ENCODE measurements around the gene GATA2.

The GATA2 gene

GRCh38 chr3:128468285-128468790 is 24.7 kb downstream of the GATA2 start:
- H3K27me3 Mint-ChIP-seq, result peaks cover 38% of the 10 kb centered on the region
- H3K36me3 Mint-ChIP-seq, result no peaks in the 10 kb centered on the region
- peaks cover 1% of the 10 kb centered on the region for H3K9me3 Mint-ChIP-seq
- no peak overlapping the region for H3K27ac Mint-ChIP-seq
- peaks cover 3% of the 10 kb centered on the region for H3K4me1 Mint-ChIP-seq
- no peak for ATAC-seq (ENCODE audit: low read depth)
- no peak overlapping the region for H3K4me3 Mint-ChIP-seq
- DNase-seq (ENCODE audit: low spot score in 2 of 2), result no peak

- no peak for ATAC-seq (ENCODE audit: low read depth)
- Mint-ChIP-seq H3K4me1 (peaks cover 3% of the 10 kb centered on the region), H3K27me3 (peaks cover 34% of the 10 kb centered on the region), H3K4me3 (no peak within 1 kb of the TSS), H3K36me3 (no peaks in the 10 kb centered on the region), H3K9me3 (peaks cover 1% of the 10 kb centered on the region), H3K27ac (no peak within 1 kb of the TSS)
- no peak for DNase-seq (ENCODE audit: low spot score in 2 of 2)
Measured at GRCh38 chr3:128466840-128467541, 26.0 kb downstream of the GATA2 start, which contains the start of gene DNAJB8. TSS of gene DNAJB8 (minus strand) at chr3:128466890. CDS start at chr3:128463245, 3,645 bp downstream.

GRCh38 chr3:128464702-128465101 is 28.3 kb downstream of the GATA2 start:
- Mint-ChIP-seq H3K4me3 (no peak overlapping the region), H3K36me3 (no peaks in the 10 kb centered on the region), H3K4me1 (peaks cover 3% of the 10 kb centered on the region), H3K27me3 (peaks cover 29% of the 10 kb centered on the region), H3K9me3 (no peaks in the 10 kb centered on the region), H3K27ac (no peak overlapping the region)
- ATAC-seq (ENCODE audit: low read depth) (no peak), DNase-seq (ENCODE audit: low spot score in 2 of 2) (no peak)

- Mint-ChIP-seq H3K9me3 (no peaks in the 10 kb centered on the region), H3K36me3 (no peaks in the 10 kb centered on the region), H3K27ac (no peak overlapping the region), H3K4me1 (peaks cover 3% of the 10 kb centered on the region), H3K27me3 (peaks cover 29% of the 10 kb centered on the region), H3K4me3 (no peak overlapping the region)
- no peak for DNase-seq (ENCODE audit: low spot score in 2 of 2)
- no peak for ATAC-seq (ENCODE audit: low read depth)
Measured at GRCh38 chr3:128464188-128464587, 28.8 kb downstream of the GATA2 start.

- DNase-seq (ENCODE audit: low spot score in 2 of 2), result no peak
- no peak overlapping the region for H3K4me3 Mint-ChIP-seq
- peaks cover 3% of the 10 kb centered on the region for H3K4me1 Mint-ChIP-seq
- no peaks in the 10 kb centered on the region for H3K36me3 Mint-ChIP-seq
- H3K9me3 Mint-ChIP-seq, result no peaks in the 10 kb centered on the region
- no peak overlapping the region for H3K27ac Mint-ChIP-seq
- no peak for ATAC-seq (ENCODE audit: low read depth)
- H3K27me3 Mint-ChIP-seq, result peaks cover 28% of the 10 kb centered on the region
Measured at GRCh38 chr3:128463771-128464170, 29.2 kb downstream of the GATA2 start.

- peaks cover 28% of the 10 kb centered on the region for H3K27me3 Mint-ChIP-seq
- H3K4me1 Mint-ChIP-seq, result peaks cover 3% of the 10 kb centered on the region
- no peaks in the 10 kb centered on the region for H3K36me3 Mint-ChIP-seq
- no peaks in the 10 kb centered on the region for H3K9me3 Mint-ChIP-seq
- DNase-seq (ENCODE audit: low spot score in 2 of 2) (no peak), ATAC-seq (ENCODE audit: low read depth) (no peak)
- no peak overlapping the region for H3K27ac Mint-ChIP-seq
- H3K4me3 Mint-ChIP-seq, result no peak overlapping the region
Measured at GRCh38 chr3:128463354-128463753, 29.6 kb downstream of the GATA2 start.

GRCh38 chr3:128462931-128463330 is 30.1 kb downstream of the GATA2 start:
- Mint-ChIP-seq H3K27me3 (peaks cover 28% of the 10 kb centered on the region), H3K27ac (no peak overlapping the region), H3K36me3 (no peaks in the 10 kb centered on the region), H3K4me1 (peaks cover 3% of the 10 kb centered on the region), H3K4me3 (no peak overlapping the region), H3K9me3 (no peaks in the 10 kb centered on the region)
- no peak for DNase-seq (ENCODE audit: low spot score in 2 of 2)
- ATAC-seq (ENCODE audit: low read depth), result no peak

GRCh38 chr3:128462341-128462910 is 30.6 kb downstream of the GATA2 start:
- ATAC-seq (ENCODE audit: low read depth), result no peak
- Mint-ChIP-seq H3K27ac (no peak overlapping the region), H3K4me3 (no peak overlapping the region), H3K4me1 (peaks cover 3% of the 10 kb centered on the region), H3K27me3 (peaks cover 33% of the 10 kb centered on the region), H3K9me3 (no peaks in the 10 kb centered on the region), H3K36me3 (no peaks in the 10 kb centered on the region)
- no peak for DNase-seq (ENCODE audit: low spot score in 2 of 2)

GRCh38 chr3:128461731-128462130 is 31.3 kb downstream of the GATA2 start:
- no peak for DNase-seq (ENCODE audit: low spot score in 2 of 2)
- peaks cover 27% of the 10 kb centered on the region for H3K27me3 Mint-ChIP-seq
- H3K4me3 Mint-ChIP-seq, result no peak overlapping the region
- H3K4me1 Mint-ChIP-seq, result peaks cover 3% of the 10 kb centered on the region
- no peaks in the 10 kb centered on the region for H3K36me3 Mint-ChIP-seq
- no peak for ATAC-seq (ENCODE audit: low read depth)
- H3K9me3 Mint-ChIP-seq, result no peaks in the 10 kb centered on the region
- no peak overlapping the region for H3K27ac Mint-ChIP-seq

- Mint-ChIP-seq H3K4me1 (no peaks in the 10 kb centered on the region), H3K4me3 (no peak overlapping the region), H3K27me3 (peaks cover 25% of the 10 kb centered on the region), H3K9me3 (no peaks in the 10 kb centered on the region), H3K36me3 (no peaks in the 10 kb centered on the region), H3K27ac (no peak overlapping the region)
- ATAC-seq (ENCODE audit: low read depth), result no peak
- DNase-seq (ENCODE audit: low spot score in 2 of 2), result no peak
Measured at GRCh38 chr3:128459461-128459820, 33.6 kb downstream of the GATA2 start.

- no peak for ATAC-seq (ENCODE audit: low read depth)
- Mint-ChIP-seq H3K27ac (no peak overlapping the region), H3K27me3 (peaks cover 28% of the 10 kb centered on the region), H3K9me3 (no peaks in the 10 kb centered on the region), H3K4me1 (no peaks in the 10 kb centered on the region), H3K4me3 (no peak overlapping the region), H3K36me3 (no peaks in the 10 kb centered on the region)
- no peak for DNase-seq (ENCODE audit: low spot score in 2 of 2)
Measured at GRCh38 chr3:128458746-128459460, 34.1 kb downstream of the GATA2 start.

GRCh38 chr3:128457937-128458336 is 35.1 kb downstream of the GATA2 start:
- ATAC-seq (ENCODE audit: low read depth) (no peak), DNase-seq (ENCODE audit: low spot score in 2 of 2) (no peak)
- Mint-ChIP-seq H3K4me1 (no peaks in the 10 kb centered on the region), H3K4me3 (no peak overlapping the region), H3K27ac (no peak overlapping the region), H3K9me3 (no peaks in the 10 kb centered on the region), H3K27me3 (peaks cover 28% of the 10 kb centered on the region), H3K36me3 (no peaks in the 10 kb centered on the region)

- no peaks in the 10 kb centered on the region for H3K4me1 Mint-ChIP-seq
Measured at GRCh38 chr3:128456776-128457715, 36.0 kb downstream of the GATA2 start.

More at GRCh38 chr3:128456776-128457715, 36.0 kb downstream of the GATA2 start:
- no peaks in the 10 kb centered on the region for H3K9me3 Mint-ChIP-seq
- H3K4me3 Mint-ChIP-seq, result no peak overlapping the region
- DNase-seq (ENCODE audit: low spot score in 2 of 2) (no peak), ATAC-seq (ENCODE audit: low read depth) (no peak)
- no peaks in the 10 kb centered on the region for H3K36me3 Mint-ChIP-seq
- H3K27me3 Mint-ChIP-seq, result peaks cover 30% of the 10 kb centered on the region
- no peak overlapping the region for H3K27ac Mint-ChIP-seq
